ENCODE results near the gene EPHA2. TPM values are rescaled to one million over a fixed set of nuclear protein-coding genes. Genes with fewer than 3 reads are reported as not detected.
"Not testable (repeated sequence)": the region's sequence is repeated elsewhere in the genome, so short reads cannot be mapped to it uniquely, and the experiment has no call there.

Gene EPHA2
- total RNA-seq, 4 donors from 2014 or later, result 30.0 to 66.9 (median 35.9) TPM

DNA sequence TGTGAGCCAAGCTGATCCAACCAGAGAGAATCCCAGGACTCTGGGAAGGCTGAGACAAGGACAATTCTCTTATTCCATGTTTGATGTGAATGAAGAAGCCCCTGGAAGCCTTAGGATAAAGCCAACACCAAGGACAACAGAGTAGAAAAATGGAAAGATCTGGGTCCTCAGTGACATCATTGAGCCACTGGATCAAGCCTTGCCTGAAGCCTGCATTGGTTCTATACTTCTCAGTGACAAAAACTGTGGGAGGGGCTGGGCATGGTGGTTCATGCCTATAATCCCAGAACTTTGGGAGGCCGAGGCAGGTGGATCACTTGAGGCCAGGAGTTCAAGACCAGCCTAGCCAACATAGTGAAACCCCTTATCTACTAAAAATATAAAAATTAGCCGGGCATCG, 41.0 kb upstream of the EPHA2 start:
- TF ChIP-seq, protein P1, sequence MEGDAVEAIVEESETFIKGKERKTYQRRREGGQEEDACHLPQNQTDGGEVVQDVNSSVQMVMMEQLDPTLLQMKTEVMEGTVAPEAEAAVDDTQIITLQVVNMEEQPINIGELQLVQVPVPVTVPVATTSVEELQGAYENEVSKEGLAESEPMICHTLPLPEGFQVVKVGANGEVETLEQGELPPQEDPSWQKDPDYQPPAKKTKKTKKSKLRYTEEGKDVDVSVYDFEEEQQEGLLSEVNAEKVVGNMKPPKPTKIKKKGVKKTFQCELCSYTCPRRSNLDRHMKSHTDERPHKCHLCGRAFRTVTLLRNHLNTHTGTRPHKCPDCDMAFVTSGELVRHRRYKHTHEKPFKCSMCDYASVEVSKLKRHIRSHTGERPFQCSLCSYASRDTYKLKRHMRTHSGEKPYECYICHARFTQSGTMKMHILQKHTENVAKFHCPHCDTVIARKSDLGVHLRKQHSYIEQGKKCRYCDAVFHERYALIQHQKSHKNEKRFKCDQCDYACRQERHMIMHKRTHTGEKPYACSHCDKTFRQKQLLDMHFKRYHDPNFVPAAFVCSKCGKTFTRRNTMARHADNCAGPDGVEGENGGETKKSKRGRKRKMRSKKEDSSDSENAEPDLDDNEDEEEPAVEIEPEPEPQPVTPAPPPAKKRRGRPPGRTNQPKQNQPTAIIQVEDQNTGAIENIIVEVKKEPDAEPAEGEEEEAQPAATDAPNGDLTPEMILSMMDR (IDR thresholded peaks at IDR 0.05), result no peak
- TF ChIP-seq POLR2A (IDR thresholded peaks at IDR 0.05) (no peak), EP300 (IDR thresholded peaks at IDR 0.05) (no peak)
- Histone ChIP-seq H3K27me3 (no peaks in the 10 kb centered on the region), H3K27ac (no peak overlapping the region), H3K4me1 (no peaks in the 10 kb centered on the region), H3K9me3 (no peaks in the 10 kb centered on the region), H3K36me3 (peaks cover 0 to 21% (median 0%) of the 10 kb centered on the region in 3 donors), H3K4me3 (no peak overlapping the region)
- DNase-seq (ENCODE audit: low spot score in 2 of 2), result no peak
- WGBS, 2 donors, result 91 to 94% methylated on average over 2 of the region's 3 CpGs

DNA sequence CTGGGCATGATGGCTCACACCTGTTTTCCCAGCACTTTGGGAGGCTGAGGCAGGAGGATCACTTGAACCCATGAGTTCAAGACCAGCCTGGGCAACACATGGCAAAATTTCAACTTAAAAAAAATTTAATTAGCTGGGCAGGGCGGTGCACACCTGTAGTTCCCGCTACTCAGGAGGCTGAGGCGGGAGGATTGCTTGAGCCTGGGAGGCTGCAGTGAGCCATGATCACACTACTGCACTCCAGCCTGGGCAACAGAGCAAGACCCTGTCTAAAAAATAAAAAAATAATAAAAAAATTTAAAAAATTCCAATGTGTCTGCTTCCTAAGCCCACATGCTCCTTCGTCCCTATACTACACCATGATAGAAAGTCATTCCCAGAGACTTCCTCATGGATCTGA, 40.3 kb upstream of the EPHA2 start:
- peaks cover 0 to 14% (median 0%) of the 10 kb centered on the region in 3 donors for H3K36me3 ChIP-seq
- not testable (repeated sequence) for H3K27me3 ChIP-seq; H3K4me1 ChIP-seq; H3K9me3 ChIP-seq; H3K4me3 ChIP-seq; DNase-seq (ENCODE audit: low spot score in 2 of 2); H3K27ac ChIP-seq
- WGBS, 2 donors, result 91 to 94% methylated on average over 4 of the region's 4 CpGs

- DNase-seq (ENCODE audit: low spot score in 2 of 2), result no peak
- TF ChIP-seq EP300 (IDR thresholded peaks at IDR 0.05) (peak in 1 of 2 donors; percentile 52), POLR2A (IDR thresholded peaks at IDR 0.05) (no peak)
- TF ChIP-seq, protein P1 (IDR thresholded peaks at IDR 0.05), result no peak
These were observed 39.6 kb upstream of the EPHA2 start for GRCh38 chr1:16195518-16195905.

GRCh38 chr1:16191916-16192546, 36.2 kb upstream of the EPHA2 start:
- Histone ChIP-seq H3K27ac (no peak overlapping the region), H3K9me3 (no peaks in the 10 kb centered on the region), H3K4me3 (no peak overlapping the region), H3K4me1 (peaks cover 0 to 39% (median 5%) of the 10 kb centered on the region in 4 donors), H3K27me3 (no peaks in the 10 kb centered on the region), H3K36me3 (no peaks in the 10 kb centered on the region)
- DNase-seq (ENCODE audit: low spot score in 2 of 2), result no peak
- TF ChIP-seq EP300 (IDR thresholded peaks at IDR 0.05), result no peak
- TF ChIP-seq, protein P1 (IDR thresholded peaks at IDR 0.05), result no peak
- no peak for TF ChIP-seq POLR2A (IDR thresholded peaks at IDR 0.05)
- WGBS, 2 donors, result 83 to 93% methylated on average over 5 to 6 of the region's 6 CpGs

More at GRCh38 chr1:16195518-16195905, 39.6 kb upstream of the EPHA2 start:
- Histone ChIP-seq H3K36me3 (peaks cover 0 to 12% (median 0%) of the 10 kb centered on the region in 3 donors), H3K27me3 (no peaks in the 10 kb centered on the region), H3K27ac (no peak overlapping the region), H3K9me3 (no peaks in the 10 kb centered on the region), H3K4me1 (peaks cover 0 to 9% (median 0%) of the 10 kb centered on the region in 4 donors), H3K4me3 (no peak overlapping the region)
- WGBS, 2 donors, result 80 to 88% methylated on average over 7 of the region's 7 CpGs

DNA sequence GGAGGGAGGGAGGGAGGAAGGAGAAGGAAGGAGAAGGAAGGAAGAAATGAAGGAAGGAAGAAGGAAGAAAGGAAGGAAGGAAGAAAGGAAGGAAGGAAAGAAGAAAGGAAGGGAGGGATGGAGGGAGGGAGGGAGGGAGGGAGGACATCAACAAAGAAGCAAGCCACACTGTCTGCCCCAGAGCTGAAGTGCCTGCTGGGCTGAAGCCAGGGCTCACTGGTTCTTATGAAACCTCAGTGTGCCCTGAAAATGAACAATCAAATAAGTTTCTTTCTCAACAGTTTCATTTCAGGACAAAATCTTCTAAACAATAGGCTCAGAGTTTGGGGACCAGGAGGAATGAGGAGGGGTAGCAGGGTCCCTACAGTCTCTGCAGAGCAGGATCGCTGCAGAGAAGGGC, 35.4 kb upstream of the EPHA2 start:
- H3K27ac ChIP-seq, result peak overlapping the region in 1 of 4 donors; percentile 24

More for the DNA sequence above, 35.4 kb upstream of the EPHA2 start:
- Histone ChIP-seq H3K4me3 (no peak overlapping the region), H3K36me3 (no peaks in the 10 kb centered on the region), H3K4me1 (peaks cover 0 to 39% (median 5%) of the 10 kb centered on the region in 4 donors), H3K9me3 (no peaks in the 10 kb centered on the region), H3K27me3 (no peaks in the 10 kb centered on the region)
- no peak for DNase-seq (ENCODE audit: low spot score in 2 of 2)
- 57 to 80% methylated on average over 1 of the region's 1 CpG for WGBS, 2 donors
- TF ChIP-seq, protein P1 (IDR thresholded peaks at IDR 0.05), result no peak
- TF ChIP-seq POLR2A (IDR thresholded peaks at IDR 0.05), result no peak
- no peak for TF ChIP-seq EP300 (IDR thresholded peaks at IDR 0.05)

Data from tibial nerve (tissue), 4 donors.